ENCODE results near the gene VMA21. TPM values are rescaled to one million over a fixed set of nuclear protein-coding genes. Genes with fewer than 3 reads are reported as not detected.
A peak's percentile ranks its signal among the peaks of the same experiment; 100 is the strongest.

The VMA21 gene
- total and polyA plus RNA-seq, 2 donors (not counting 3 experiments of a cell fraction or from before 2014, with no cell fraction given) = 12.7 to 34.2 TPM

GRCh38 chrX:151359341-151359740 lies 37.7 kb upstream of the VMA21 start:
- no peaks in the 10 kb centered on the region for H3K9me3 ChIP-seq (replicated peaks; ENCODE audit: control insufficient read depth, insufficient read depth, low read length)
- H3K9ac ChIP-seq (replicated peaks; ENCODE audit: extremely low read depth, insufficient read depth, low read length) = no peak overlapping the region
- no peak overlapping the region for H3K27ac ChIP-seq (ENCODE audit: insufficient read depth, low read depth, low read length)
- POLR2A ChIA-PET = no interaction called here
- no peaks in the 10 kb centered on the region for H3K9me1 ChIP-seq (replicated peaks; ENCODE audit: control insufficient read depth, extremely low read depth, insufficient read depth, low read length)
- no peak overlapping the region for H2AFZ ChIP-seq (ENCODE audit: low read depth, low read length)
- CTCF ChIA-PET = interaction anchor here (1.9 kb wide), 1 partner anchor 208 kb away, joined by 11 read pairs; no protein-coding TSS in a partner anchor
- no peaks in the 10 kb centered on the region for H3K79me2 ChIP-seq (ENCODE audit: control insufficient read depth, insufficient read depth, low read length)
- no peaks in the 10 kb centered on the region for H3K36me3 ChIP-seq (ENCODE audit: control insufficient read depth in 2 of 2, extremely low read depth in 1 of 2, insufficient read depth in 2 of 2, low read length in 2 of 2)
- no peaks in the 10 kb centered on the region for H4K20me1 ChIP-seq (replicated peaks; ENCODE audit: control insufficient read depth, extremely low read depth, insufficient read depth, low read length)
- dilution Hi-C loops (cut with MboI; ENCODE audit: extremely low pct_ligation_motif_present, low sequenced_read_pairs) (no loop called here), intact Hi-C loops (cut with micrococcal nuclease) (no loop called here)
- no peak for FAIRE-seq
- no peak for TF ChIP-seq POLR2AphosphoS5 (IDR thresholded peaks at IDR 0.05; ENCODE audit: insufficient read depth, low read depth, low read length)
- TF ChIP-seq FOS (IDR thresholded peaks at IDR 0.05; ENCODE audit: borderline replicate concordance, insufficient read depth, low read length) = no peak
- TF ChIP-seq MAX (IDR thresholded peaks at IDR 0.05; ENCODE audit: insufficient read depth, insufficient read length) = no peak
- no peak for TF ChIP-seq POLR2A (IDR thresholded peaks at IDR 0.05; ENCODE audit: low read depth, low read length)
- TF ChIP-seq MYC (IDR thresholded peaks at IDR 0.05; ENCODE audit: low read depth, low read length) = no peak
- no peak overlapping the region for H3K4me2 ChIP-seq (ENCODE audit: insufficient read depth, low read length)
- no TSS peak for BruUV-seq (replicated peaks)
- H3K4me3 ChIP-seq (replicated peaks in 1 of 3; ENCODE audit: insufficient read depth in 1 of 3, low read depth in 1 of 3, low read length in 3 of 3) = no peak overlapping the region
- H3K27me3 ChIP-seq (ENCODE audit: control insufficient read depth in 2 of 2, insufficient read depth in 2 of 2, low read length in 2 of 2) = peaks cover 0 to 3% of the 10 kb centered on the region in 2 experiments
- no peak for DNase-seq (ENCODE audit: low read depth, low spot score)
- no peaks in the 10 kb centered on the region for H3K4me1 ChIP-seq (ENCODE audit: control insufficient read depth, extremely low read depth, insufficient read depth, low read length)

- Histone ChIP-seq H3K9ac (replicated peaks; ENCODE audit: extremely low read depth, insufficient read depth, low read length) (no peak overlapping the region), H3K27me3 (ENCODE audit: control insufficient read depth in 2 of 2, insufficient read depth in 2 of 2, low read length in 2 of 2) (peaks cover 0 to 3% of the 10 kb centered on the region in 2 experiments), H3K36me3 (ENCODE audit: control insufficient read depth in 2 of 2, extremely low read depth in 1 of 2, insufficient read depth in 2 of 2, low read length in 2 of 2) (no peaks in the 10 kb centered on the region), H3K9me1 (replicated peaks; ENCODE audit: control insufficient read depth, extremely low read depth, insufficient read depth, low read length) (no peaks in the 10 kb centered on the region), H3K4me1 (ENCODE audit: control insufficient read depth, extremely low read depth, insufficient read depth, low read length) (no peaks in the 10 kb centered on the region), H3K4me3 (replicated peaks in 1 of 3; ENCODE audit: insufficient read depth in 1 of 3, low read depth in 1 of 3, low read length in 3 of 3) (no peak overlapping the region), H3K79me2 (ENCODE audit: control insufficient read depth, insufficient read depth, low read length) (no peaks in the 10 kb centered on the region), H3K27ac (ENCODE audit: insufficient read depth, low read depth, low read length) (no peak overlapping the region), H3K9me3 (replicated peaks; ENCODE audit: control insufficient read depth, insufficient read depth, low read length) (no peaks in the 10 kb centered on the region), H2AFZ (ENCODE audit: low read depth, low read length) (no peak overlapping the region), H4K20me1 (replicated peaks; ENCODE audit: control insufficient read depth, extremely low read depth, insufficient read depth, low read length) (no peaks in the 10 kb centered on the region), H3K4me2 (ENCODE audit: insufficient read depth, low read length) (no peak overlapping the region)
- FAIRE-seq (peak; percentile 4), DNase-seq (ENCODE audit: low read depth, low spot score) (peak; percentile 12)
- BruUV-seq (replicated peaks) = no TSS peak
- ChIA-PET CTCF (interaction anchor here (0.7 to 1.9 kb wide), 7 partner anchors 16 to 588 kb away, joined by 3 to 11 read pairs (median 4); partner anchors contain the start of gene VMA21), POLR2A (no interaction called here)
- dilution Hi-C loops (cut with MboI; ENCODE audit: extremely low pct_ligation_motif_present, low sequenced_read_pairs) = no loop called here
- intact Hi-C loops (cut with micrococcal nuclease) = loop anchor here (1.0 kb wide), 1 partner anchor 209 kb away; no protein-coding TSS in a partner anchor
- peak; percentile 46 to 77 for TF ChIP-seq CTCF (IDR thresholded peaks at IDR 0.05; ENCODE audit: extremely low read depth in 1 of 2, insufficient read depth in 1 of 2, low read depth in 1 of 2, low read length in 2 of 2)
- TF ChIP-seq MYC (IDR thresholded peaks at IDR 0.05; ENCODE audit: low read depth, low read length) = no peak
Measured at GRCh38 chrX:151359931-151360871, 36.8 kb upstream of the VMA21 start.
